Esophagus (tissue), 2 donors: ENCODE measurements around the gene UST. TPM values are rescaled to one million over a fixed set of nuclear protein-coding genes. Genes with fewer than 3 reads are reported as not detected.

Experiments
- H3K27ac ChIP-seq, 2 donors: one replicate each; pipeline ENCODE4 v1.5.1; 2013; ENCODE audit warnings: low read depth in 2 of 2, mild to moderate bottlenecking in 2 of 2, inconsistent platforms in 1 of 2, low read length in 1 of 2, moderate library complexity in 1 of 2
- H3K27me3 ChIP-seq, 2 donors: one replicate each; pipeline ENCODE4 v1.6.1; 2013; ENCODE audit warnings: low read length in 2 of 2, control low read depth in 1 of 2, mild to moderate bottlenecking in 1 of 2; ENCODE audit not compliant: insufficient read depth in 2 of 2, control insufficient read depth in 1 of 2
- H3K36me3 ChIP-seq, 2 donors: one replicate each; pipeline ENCODE4 v1.6.1; 2013; ENCODE audit warnings: low read length in 1 of 2; ENCODE audit not compliant: control insufficient read depth in 2 of 2, insufficient read depth in 2 of 2
- H3K4me1 ChIP-seq, 2 donors: one replicate each; pipeline ENCODE4 v1.6.1; 2013; ENCODE audit warnings: low read length in 1 of 2; ENCODE audit not compliant: control insufficient read depth in 2 of 2, insufficient read depth in 2 of 2
- H3K4me3 ChIP-seq, 2 donors: one replicate each; pipeline ENCODE4 v1.5.1; 2013; ENCODE audit warnings: low read length in 2 of 2, mild to moderate bottlenecking in 2 of 2, low read depth in 1 of 2, moderate library complexity in 1 of 2
- H3K9me3 ChIP-seq, 2 donors: one replicate each; pipeline ENCODE4 v1.6.1; 2013; ENCODE audit warnings: mild to moderate bottlenecking in 2 of 2, low read depth in 1 of 2, low read length in 1 of 2, moderate library complexity in 1 of 2; ENCODE audit not compliant: control insufficient read depth in 2 of 2, insufficient read depth in 1 of 2
- WGBS, 2 donors: extraction: QIAGEN DNeasy Blood & Tissue Kit; methylation state at CpG; one replicate each; pipeline ENCODE4 v1.1.7; 2013; 5-methylcytosine and 5-hydroxymethylcytosine counted together
- polyA plus RNA-seq, 2 donors: library from polyadenylated mRNA; stranded (reverse); fragments of 200-250 nt; gene quantifications; one replicate each; pipeline ENCODE4 v1.2.3, GENCODE V29; 2013
- donor health status: healthy with polysubstance abuse.
- donor health status: Bipolar disorder and iron deficiency.

Gene UST
- polyA plus RNA-seq, 2 donors: 1.7 to 2.4 TPM

- Histone ChIP-seq H3K9me3 (no peaks in the 10 kb centered on the region), H3K4me1 (no peaks in the 10 kb centered on the region), H3K4me3 (no peak overlapping the region), H3K27ac (no peak overlapping the region), H3K27me3 (no peaks in the 10 kb centered on the region), H3K36me3 (no peaks in the 10 kb centered on the region)
- WGBS, 2 donors: 89 to 91% methylated on average over 2 of the region's 2 CpGs
Measured at GRCh38 chr6:148793721-148794120, 46.9 kb downstream of the UST start.

GRCh38 chr6:148794797-148795196 lies 48.0 kb downstream of the UST start:
- Histone ChIP-seq H3K4me1 (no peaks in the 10 kb centered on the region), H3K27me3 (no peaks in the 10 kb centered on the region), H3K27ac (no peak overlapping the region), H3K4me3 (no peak overlapping the region), H3K36me3 (no peaks in the 10 kb centered on the region), H3K9me3 (no peaks in the 10 kb centered on the region)
- 87 to 88% methylated on average over 4 of the region's 4 CpGs for whole genome bisulfite sequencing, 2 donors

GRCh38 chr6:148795563-148795962 lies 48.7 kb downstream of the UST start:
- H3K9me3 ChIP-seq: no peaks in the 10 kb centered on the region
- H3K27me3 ChIP-seq: no peaks in the 10 kb centered on the region
- WGBS, 2 donors: 70 to 79% methylated on average over 6 of the region's 6 CpGs
- no peaks in the 10 kb centered on the region for H3K36me3 ChIP-seq
- H3K4me1 ChIP-seq: no peaks in the 10 kb centered on the region
- no peak overlapping the region for H3K27ac ChIP-seq
- H3K4me3 ChIP-seq: no peak overlapping the region

GRCh38 chr6:148799647-148800046 lies 52.8 kb downstream of the UST start:
- Histone ChIP-seq H3K9me3 (no peaks in the 10 kb centered on the region), H3K36me3 (no peaks in the 10 kb centered on the region), H3K4me3 (no peak overlapping the region), H3K27ac (no peak overlapping the region), H3K4me1 (peaks cover 0 to 3% of the 10 kb centered on the region in 2 donors), H3K27me3 (no peaks in the 10 kb centered on the region)
- WGBS, 2 donors: 89 to 91% methylated on average over 3 of the region's 3 CpGs

GRCh38 chr6:148800536-148800935 lies 53.7 kb downstream of the UST start:
- WGBS, 2 donors: 24 to 35% methylated on average over 3 of the region's 3 CpGs
- Histone ChIP-seq H3K27me3 (no peaks in the 10 kb centered on the region), H3K27ac (no peak overlapping the region), H3K4me3 (no peak overlapping the region), H3K9me3 (no peaks in the 10 kb centered on the region), H3K36me3 (no peaks in the 10 kb centered on the region), H3K4me1 (peaks cover 0 to 3% of the 10 kb centered on the region in 2 donors)

GRCh38 chr6:148803979-148804378 lies 57.1 kb downstream of the UST start:
- no peaks in the 10 kb centered on the region for H3K9me3 ChIP-seq
- H3K36me3 ChIP-seq: no peaks in the 10 kb centered on the region
- H3K4me3 ChIP-seq: no peak overlapping the region
- H3K27ac ChIP-seq: no peak overlapping the region
- peaks cover 0 to 3% of the 10 kb centered on the region in 2 donors for H3K4me1 ChIP-seq
- H3K27me3 ChIP-seq: no peaks in the 10 kb centered on the region
- 78 to 80% methylated on average over 6 of the region's 6 CpGs for whole genome bisulfite sequencing, 2 donors

GRCh38 chr6:148805777-148806176 lies 58.9 kb downstream of the UST start:
- 57 to 63% methylated on average over 4 of the region's 4 CpGs for WGBS, 2 donors
- no peak overlapping the region for H3K27ac ChIP-seq
- no peaks in the 10 kb centered on the region for H3K27me3 ChIP-seq
- H3K4me1 ChIP-seq: peaks cover 0 to 3% of the 10 kb centered on the region in 2 donors
- H3K4me3 ChIP-seq: no peak overlapping the region
- H3K9me3 ChIP-seq: no peaks in the 10 kb centered on the region
- no peaks in the 10 kb centered on the region for H3K36me3 ChIP-seq

GRCh38 chr6:148807784-148808183 lies 61.0 kb downstream of the UST start:
- no peaks in the 10 kb centered on the region for H3K9me3 ChIP-seq

GRCh38 chr6:148808786-148809304 lies 62.0 kb downstream of the UST start:
- Histone ChIP-seq H3K4me3 (no peak overlapping the region), H3K27ac (no peak overlapping the region), H3K9me3 (no peaks in the 10 kb centered on the region), H3K27me3 (no peaks in the 10 kb centered on the region), H3K4me1 (peaks cover 0 to 3% of the 10 kb centered on the region in 2 donors), H3K36me3 (no peaks in the 10 kb centered on the region)
- 85 to 90% methylated on average over 5 of the region's 5 CpGs for WGBS, 2 donors

More at GRCh38 chr6:148807784-148808183, 61.0 kb downstream of the UST start:
- no peaks in the 10 kb centered on the region for H3K27me3 ChIP-seq
- H3K27ac ChIP-seq: no peak overlapping the region
- no peaks in the 10 kb centered on the region for H3K36me3 ChIP-seq
- WGBS, 2 donors: 89 to 94% methylated on average over 7 of the region's 7 CpGs
- H3K4me3 ChIP-seq: no peak overlapping the region
- H3K4me1 ChIP-seq: peaks cover 0 to 3% of the 10 kb centered on the region in 2 donors

GRCh38 chr6:148811459-148811858 lies 64.6 kb downstream of the UST start:
- 86 to 89% methylated on average over 5 of the region's 5 CpGs for WGBS, 2 donors
- no peaks in the 10 kb centered on the region for H3K36me3 ChIP-seq
- H3K27ac ChIP-seq: no peak overlapping the region
- no peaks in the 10 kb centered on the region for H3K9me3 ChIP-seq
- no peak overlapping the region for H3K4me3 ChIP-seq
- H3K4me1 ChIP-seq: no peaks in the 10 kb centered on the region
- H3K27me3 ChIP-seq: no peaks in the 10 kb centered on the region
